Measurements from ENCODE around the gene CAMK2G.

The CAMK2G gene

DNA sequence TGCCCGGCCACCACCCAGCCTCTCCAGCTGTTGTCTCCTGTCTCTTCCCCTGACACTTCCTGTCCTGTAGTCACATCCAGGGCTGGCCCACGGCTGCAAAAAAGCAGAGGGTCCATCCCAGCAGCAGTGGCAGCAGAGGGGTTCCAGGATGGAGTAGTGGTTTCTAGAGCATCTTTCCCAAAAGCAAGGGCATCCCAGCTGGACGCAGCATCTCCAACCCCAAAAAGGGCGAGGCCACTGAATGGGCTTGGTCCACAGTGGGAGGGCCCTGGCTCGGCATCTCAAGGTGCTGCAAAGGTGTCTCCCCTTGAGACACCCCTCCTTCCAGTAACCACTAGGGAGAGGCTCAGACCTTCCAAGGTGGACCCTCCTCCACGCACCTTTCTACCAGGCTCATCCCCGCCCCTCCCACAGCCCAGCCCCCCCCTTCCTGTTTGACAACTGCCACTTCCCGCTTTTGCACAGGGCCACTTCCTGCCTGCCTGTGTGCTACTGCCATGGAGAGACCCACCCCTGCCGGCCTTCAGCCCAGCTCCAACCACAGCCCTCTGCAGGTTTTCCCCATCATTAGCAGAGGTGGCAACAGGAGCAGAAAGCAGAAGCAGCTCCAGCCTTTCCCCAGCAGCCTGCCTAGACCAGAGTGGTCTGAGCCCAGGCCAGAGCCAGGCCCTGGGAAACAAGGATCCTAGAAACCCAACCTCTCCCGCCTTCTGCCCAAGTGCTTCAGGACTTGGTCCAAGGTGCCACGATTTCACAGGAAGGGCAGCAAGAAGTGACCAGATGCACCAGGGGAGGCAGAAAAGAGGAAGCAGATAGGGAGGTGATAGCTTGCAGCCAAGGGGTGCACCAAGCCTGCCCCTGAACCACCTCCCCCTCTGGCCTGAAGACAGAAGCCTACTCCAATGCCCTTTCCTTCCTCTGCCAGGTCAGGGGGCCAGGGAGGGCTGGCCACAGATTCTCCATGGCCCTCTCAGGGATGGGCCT, 8.6 kb downstream of the CAMK2G start:
- Histone ChIP-seq H3K36me3 (ENCODE audit: control insufficient read depth, insufficient read depth, low read length) (peaks cover 29% of the 10 kb centered on the region), H3K9me3 (ENCODE audit: control insufficient read depth, insufficient read depth, low read length) (no peaks in the 10 kb centered on the region), H3K9ac (ENCODE audit: low read depth, low read length) (no peak overlapping the region), H3K4me3 (ENCODE audit: low read depth, low read length) (no peak overlapping the region), H3K4me1 (ENCODE audit: control insufficient read depth, insufficient read depth, low read length) (no peaks in the 10 kb centered on the region), H3K27me3 (ENCODE audit: control insufficient read depth, insufficient read depth, low read length) (no peaks in the 10 kb centered on the region)

GRCh38 chr10:73865107-73865458, 9.3 kb downstream of the CAMK2G start:
- H3K9me3 ChIP-seq (ENCODE audit: control insufficient read depth, insufficient read depth, low read length): no peaks in the 10 kb centered on the region
- H3K36me3 ChIP-seq (ENCODE audit: control insufficient read depth, insufficient read depth, low read length): peaks cover 32% of the 10 kb centered on the region
- H3K27me3 ChIP-seq (ENCODE audit: control insufficient read depth, insufficient read depth, low read length): no peaks in the 10 kb centered on the region
- H3K4me3 ChIP-seq (ENCODE audit: low read depth, low read length): no peak overlapping the region
- no peak overlapping the region for H3K9ac ChIP-seq (ENCODE audit: low read depth, low read length)
- no peaks in the 10 kb centered on the region for H3K4me1 ChIP-seq (ENCODE audit: control insufficient read depth, insufficient read depth, low read length)

- peaks cover 40% of the 10 kb centered on the region for H3K36me3 ChIP-seq (ENCODE audit: control insufficient read depth, insufficient read depth, low read length)
- no peak overlapping the region for H3K4me3 ChIP-seq (ENCODE audit: low read depth, low read length)
- no peak overlapping the region for H3K9ac ChIP-seq (ENCODE audit: low read depth, low read length)
- H3K27me3 ChIP-seq (ENCODE audit: control insufficient read depth, insufficient read depth, low read length): no peaks in the 10 kb centered on the region
- no peaks in the 10 kb centered on the region for H3K4me1 ChIP-seq (ENCODE audit: control insufficient read depth, insufficient read depth, low read length)
- no peaks in the 10 kb centered on the region for H3K9me3 ChIP-seq (ENCODE audit: control insufficient read depth, insufficient read depth, low read length)
These were observed 10.1 kb downstream of the CAMK2G start for GRCh38 chr10:73864229-73864628.

DNA sequence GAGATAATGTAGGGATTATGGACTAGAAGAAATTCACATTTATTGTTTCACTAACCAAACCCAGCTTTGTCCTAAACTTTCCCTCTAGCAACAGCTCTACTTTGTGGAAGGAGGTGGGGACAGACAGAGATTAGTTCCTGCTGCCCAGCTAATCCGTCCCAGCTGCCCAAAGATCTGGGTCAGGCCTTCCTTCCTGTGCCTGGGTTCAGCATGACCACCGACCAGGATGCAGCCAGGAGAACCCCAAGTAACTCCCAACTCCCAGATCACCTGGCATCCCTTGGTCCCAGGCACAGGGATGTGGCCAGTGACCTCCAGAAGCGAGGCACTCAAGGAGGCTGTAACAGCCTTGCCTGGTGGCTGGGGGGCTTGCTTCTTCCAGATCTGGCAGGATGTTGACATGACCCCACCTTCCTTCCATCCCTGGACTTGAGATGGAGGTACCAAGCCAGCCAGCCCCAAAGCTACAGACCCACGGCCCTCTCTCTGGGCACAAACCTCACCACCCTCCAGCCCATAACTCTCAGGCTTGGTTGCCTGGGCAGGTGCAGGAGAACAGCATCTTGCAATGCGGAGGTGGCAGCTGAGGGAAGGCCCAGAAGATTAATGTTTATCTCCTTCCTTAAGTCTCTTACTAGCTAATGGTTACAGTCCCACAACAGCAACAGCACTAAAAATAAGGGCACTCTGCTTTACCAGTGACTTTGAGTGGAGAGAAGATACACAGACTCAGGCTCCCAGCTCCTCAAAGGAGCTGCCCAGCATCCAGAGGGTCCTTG, 11.1 kb downstream of the CAMK2G start:
- no peaks in the 10 kb centered on the region for H3K27me3 ChIP-seq (ENCODE audit: control insufficient read depth, insufficient read depth, low read length)
- peaks cover 40% of the 10 kb centered on the region for H3K36me3 ChIP-seq (ENCODE audit: control insufficient read depth, insufficient read depth, low read length)
- H3K9ac ChIP-seq (ENCODE audit: low read depth, low read length): no peak overlapping the region
- no peak overlapping the region for H3K4me3 ChIP-seq (ENCODE audit: low read depth, low read length)
- H3K4me1 ChIP-seq (ENCODE audit: control insufficient read depth, insufficient read depth, low read length): no peaks in the 10 kb centered on the region
- no peaks in the 10 kb centered on the region for H3K9me3 ChIP-seq (ENCODE audit: control insufficient read depth, insufficient read depth, low read length)

DNA sequence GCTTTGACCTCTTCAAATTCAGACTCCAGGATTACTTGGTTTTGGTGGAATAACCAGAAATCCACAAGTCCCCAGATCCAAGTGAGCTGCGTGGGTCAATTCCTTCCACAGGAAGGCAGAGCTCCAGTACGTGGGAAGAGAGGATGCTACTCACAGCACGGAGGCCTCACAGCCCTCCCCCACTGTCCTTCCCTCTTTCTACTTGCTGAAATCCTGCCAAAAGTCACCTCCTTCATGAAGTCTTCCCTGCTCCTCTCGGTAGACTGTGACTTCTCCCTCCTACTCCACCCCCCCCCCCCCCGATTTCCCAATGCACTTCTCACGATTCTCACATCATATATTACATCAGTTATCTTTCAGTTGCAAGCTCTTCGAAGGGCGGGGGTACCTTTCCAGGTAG, 12.3 kb downstream of the CAMK2G start:
- no peak overlapping the region for H3K9ac ChIP-seq (ENCODE audit: low read depth, low read length)
- H3K4me1 ChIP-seq (ENCODE audit: control insufficient read depth, insufficient read depth, low read length): peaks cover 3% of the 10 kb centered on the region
- no peaks in the 10 kb centered on the region for H3K9me3 ChIP-seq (ENCODE audit: control insufficient read depth, insufficient read depth, low read length)
- H3K27me3 ChIP-seq (ENCODE audit: control insufficient read depth, insufficient read depth, low read length): no peaks in the 10 kb centered on the region
- H3K36me3 ChIP-seq (ENCODE audit: control insufficient read depth, insufficient read depth, low read length): peaks cover 39% of the 10 kb centered on the region
- H3K4me3 ChIP-seq (ENCODE audit: low read depth, low read length): no peak overlapping the region

GRCh38 chr10:73859784-73860491, 14.4 kb downstream of the CAMK2G start:
- no peaks in the 10 kb centered on the region for H3K27me3 ChIP-seq (ENCODE audit: control insufficient read depth, insufficient read depth, low read length)
- H3K9ac ChIP-seq (ENCODE audit: low read depth, low read length): no peak overlapping the region
- peaks cover 3% of the 10 kb centered on the region for H3K4me1 ChIP-seq (ENCODE audit: control insufficient read depth, insufficient read depth, low read length)
- H3K9me3 ChIP-seq (ENCODE audit: control insufficient read depth, insufficient read depth, low read length): no peaks in the 10 kb centered on the region
- H3K36me3 ChIP-seq (ENCODE audit: control insufficient read depth, insufficient read depth, low read length): peaks cover 33% of the 10 kb centered on the region
- no peak overlapping the region for H3K4me3 ChIP-seq (ENCODE audit: low read depth, low read length)

GRCh38 chr10:73859428-73859783, 14.9 kb downstream of the CAMK2G start:
- H3K36me3 ChIP-seq (ENCODE audit: control insufficient read depth, insufficient read depth, low read length): peaks cover 33% of the 10 kb centered on the region

DNA sequence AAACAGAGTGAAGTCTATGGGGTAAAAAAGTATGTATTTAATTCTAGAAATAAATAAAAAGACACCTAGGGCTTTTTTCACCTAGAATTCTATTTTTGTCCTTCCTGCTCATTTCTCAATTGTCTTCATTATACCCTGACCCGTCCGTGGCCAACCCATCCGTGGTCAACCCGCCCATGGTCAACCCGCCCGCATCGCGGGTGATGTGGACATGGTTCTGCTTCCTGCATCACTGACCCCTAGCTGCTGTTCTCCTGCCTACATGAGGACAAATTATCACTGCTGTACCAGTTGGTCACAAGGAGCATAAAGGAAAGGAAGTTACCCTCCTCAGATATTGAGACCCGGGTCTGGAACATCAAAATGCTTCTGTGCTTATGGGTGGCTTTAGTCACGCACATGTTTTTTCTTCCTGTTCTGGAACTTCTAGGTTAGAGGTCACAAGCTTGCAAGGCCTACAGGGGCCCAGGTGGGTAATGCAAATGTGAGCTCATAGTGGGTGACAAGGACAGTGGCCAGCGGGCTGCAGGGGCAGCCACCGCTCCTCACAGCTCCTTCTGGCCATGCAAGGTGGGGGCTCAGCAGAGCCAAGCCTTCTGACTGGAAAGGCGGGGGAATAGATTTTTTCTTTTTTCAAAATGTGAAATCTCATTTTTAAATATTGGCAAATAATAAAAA, 15.5 kb downstream of the CAMK2G start:
- H3K27me3 ChIP-seq (ENCODE audit: control insufficient read depth, insufficient read depth, low read length): no peaks in the 10 kb centered on the region
- no peak overlapping the region for H3K4me3 ChIP-seq (ENCODE audit: low read depth, low read length)
- H3K9me3 ChIP-seq (ENCODE audit: control insufficient read depth, insufficient read depth, low read length): no peaks in the 10 kb centered on the region
- peaks cover 37% of the 10 kb centered on the region for H3K36me3 ChIP-seq (ENCODE audit: control insufficient read depth, insufficient read depth, low read length)
- H3K9ac ChIP-seq (ENCODE audit: low read depth, low read length): no peak overlapping the region
- peaks cover 3% of the 10 kb centered on the region for H3K4me1 ChIP-seq (ENCODE audit: control insufficient read depth, insufficient read depth, low read length)

More at GRCh38 chr10:73859428-73859783, 14.9 kb downstream of the CAMK2G start:
- H3K4me3 ChIP-seq (ENCODE audit: low read depth, low read length): no peak overlapping the region
- no peaks in the 10 kb centered on the region for H3K9me3 ChIP-seq (ENCODE audit: control insufficient read depth, insufficient read depth, low read length)
- no peaks in the 10 kb centered on the region for H3K27me3 ChIP-seq (ENCODE audit: control insufficient read depth, insufficient read depth, low read length)
- peaks cover 3% of the 10 kb centered on the region for H3K4me1 ChIP-seq (ENCODE audit: control insufficient read depth, insufficient read depth, low read length)
- H3K9ac ChIP-seq (ENCODE audit: low read depth, low read length): no peak overlapping the region

DNA sequence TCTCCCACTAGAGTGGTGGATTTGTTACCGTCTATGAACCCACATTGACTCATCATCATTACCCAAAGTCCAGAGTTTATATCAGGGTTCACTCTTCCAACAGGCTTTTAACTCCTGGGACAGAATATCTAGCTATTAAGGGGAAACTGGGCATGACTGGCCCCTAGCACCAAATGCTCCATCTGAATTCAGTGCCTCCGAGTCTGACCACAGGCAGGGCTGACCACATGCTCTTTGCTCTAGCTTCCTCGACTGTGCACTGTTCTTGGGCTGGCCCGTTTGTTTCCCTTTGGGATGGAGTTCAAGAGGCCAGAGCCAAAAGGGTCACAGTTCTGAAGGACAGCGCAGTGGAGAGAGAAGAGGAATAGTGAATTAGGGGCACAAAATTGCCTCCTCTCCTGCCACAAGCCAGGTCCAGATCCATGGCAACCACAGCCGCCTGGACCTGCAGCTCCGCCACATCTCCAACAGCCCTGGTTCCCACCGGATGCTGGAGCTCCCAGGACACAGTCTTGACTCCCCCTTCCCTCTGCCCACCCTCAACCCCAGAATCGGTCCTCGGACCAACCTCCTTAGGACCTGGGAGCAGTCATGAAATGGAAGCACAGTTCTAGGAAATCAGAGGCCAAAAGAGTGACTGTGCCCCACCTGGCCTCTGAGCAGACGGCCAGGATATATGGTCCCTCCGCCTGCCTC, 16.2 kb downstream of the CAMK2G start:
- Histone ChIP-seq H3K36me3 (ENCODE audit: control insufficient read depth, insufficient read depth, low read length) (peaks cover 36% of the 10 kb centered on the region), H3K4me1 (ENCODE audit: control insufficient read depth, insufficient read depth, low read length) (peaks cover 3% of the 10 kb centered on the region)

DNA sequence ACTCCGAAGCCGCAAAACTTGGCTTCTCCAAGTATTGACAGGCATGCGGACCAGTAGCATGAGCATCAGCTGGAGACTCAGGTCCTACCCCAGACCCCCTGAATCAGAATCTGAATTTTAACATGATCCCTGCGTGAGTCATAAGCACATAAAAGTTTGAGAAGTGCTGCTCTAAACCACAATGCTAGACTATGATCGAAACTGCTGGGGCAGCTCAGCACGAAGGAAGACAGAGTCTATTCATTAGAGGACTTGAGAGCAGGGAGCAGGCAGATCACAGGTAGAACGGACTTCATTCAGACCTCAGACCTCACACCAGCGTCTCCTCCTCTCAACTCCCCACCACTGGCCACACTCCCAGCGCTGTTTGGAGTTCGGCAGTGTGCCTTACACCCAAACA, 16.9 kb downstream of the CAMK2G start:
- H3K36me3 ChIP-seq (ENCODE audit: control insufficient read depth, insufficient read depth, low read length): peaks cover 31% of the 10 kb centered on the region
- H3K4me1 ChIP-seq (ENCODE audit: control insufficient read depth, insufficient read depth, low read length): peaks cover 3% of the 10 kb centered on the region
- H3K4me3 ChIP-seq (ENCODE audit: low read depth, low read length): no peak overlapping the region
- no peak overlapping the region for H3K9ac ChIP-seq (ENCODE audit: low read depth, low read length)
- H3K9me3 ChIP-seq (ENCODE audit: control insufficient read depth, insufficient read depth, low read length): no peaks in the 10 kb centered on the region
- no peaks in the 10 kb centered on the region for H3K27me3 ChIP-seq (ENCODE audit: control insufficient read depth, insufficient read depth, low read length)

More for the DNA sequence above, 16.2 kb downstream of the CAMK2G start:
- Histone ChIP-seq H3K9me3 (ENCODE audit: control insufficient read depth, insufficient read depth, low read length) (no peaks in the 10 kb centered on the region), H3K9ac (ENCODE audit: low read depth, low read length) (no peak overlapping the region), H3K27me3 (ENCODE audit: control insufficient read depth, insufficient read depth, low read length) (no peaks in the 10 kb centered on the region), H3K4me3 (ENCODE audit: low read depth, low read length) (no peak overlapping the region)

DNA sequence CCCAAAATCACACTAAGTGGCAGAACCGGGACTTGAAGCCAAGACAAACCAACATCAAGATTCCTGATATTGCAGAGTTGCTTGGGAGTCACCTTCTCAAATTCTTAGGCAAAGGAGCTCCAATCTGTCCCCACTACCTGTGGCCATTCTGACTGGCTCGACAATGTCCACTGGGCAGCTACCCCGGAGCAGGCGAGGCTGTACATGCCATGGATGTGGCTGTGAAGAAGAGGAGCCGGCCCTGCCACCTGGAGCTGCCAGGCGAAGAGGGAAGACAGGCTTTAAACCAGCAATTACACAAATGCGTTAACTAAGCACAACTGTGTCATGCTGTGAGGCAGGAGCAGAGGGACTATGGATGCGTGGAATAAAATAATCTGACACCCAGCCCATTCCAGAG, 18.1 kb downstream of the CAMK2G start:
- Histone ChIP-seq H3K36me3 (ENCODE audit: control insufficient read depth, insufficient read depth, low read length) (peaks cover 35% of the 10 kb centered on the region), H3K4me1 (ENCODE audit: control insufficient read depth, insufficient read depth, low read length) (peaks cover 3% of the 10 kb centered on the region), H3K9ac (ENCODE audit: low read depth, low read length) (no peak overlapping the region), H3K9me3 (ENCODE audit: control insufficient read depth, insufficient read depth, low read length) (no peaks in the 10 kb centered on the region), H3K27me3 (ENCODE audit: control insufficient read depth, insufficient read depth, low read length) (no peaks in the 10 kb centered on the region), H3K4me3 (ENCODE audit: low read depth, low read length) (no peak overlapping the region)
